Stimulated activated CD4-positive, alpha-beta T cell treated with anti-CD3 and anti-CD28 coated beads, Interleukin-15, amount 100 ng/mL, for 24 hours (primary cell): ENCODE data around the gene TP53TG5.

Source experiments
- DNase-seq: peaks from one replicate; pipeline ENCODE4 v3.0.0-alpha.2; 2020

Gene TP53TG5

DNA sequence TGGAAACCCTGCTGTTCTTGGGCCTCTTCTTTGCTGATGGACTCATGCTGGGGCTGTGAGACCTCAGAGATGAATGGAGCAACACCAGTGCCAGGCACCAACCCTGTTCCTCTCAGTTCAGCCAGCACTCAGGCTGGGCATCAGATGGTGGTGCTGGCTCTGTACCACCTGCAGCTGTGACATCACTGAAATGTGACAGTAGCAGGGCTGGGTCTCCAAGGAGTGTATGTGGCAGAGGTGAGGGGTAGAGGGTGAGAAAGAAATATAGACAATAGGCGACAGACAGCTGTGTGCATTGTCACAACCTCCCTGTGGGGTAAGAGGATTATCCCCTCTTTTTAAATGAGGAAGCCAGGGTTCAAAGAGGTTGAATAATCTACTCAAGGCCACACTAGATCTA, at the start of gene TP53TG5:
Gene TP53TG5 (minus strand): TSS at position 135 of the 400 bp plus-strand sequence. CDS start 89 bp downstream, at position 46.
- no peak for DNase-seq

DNA sequence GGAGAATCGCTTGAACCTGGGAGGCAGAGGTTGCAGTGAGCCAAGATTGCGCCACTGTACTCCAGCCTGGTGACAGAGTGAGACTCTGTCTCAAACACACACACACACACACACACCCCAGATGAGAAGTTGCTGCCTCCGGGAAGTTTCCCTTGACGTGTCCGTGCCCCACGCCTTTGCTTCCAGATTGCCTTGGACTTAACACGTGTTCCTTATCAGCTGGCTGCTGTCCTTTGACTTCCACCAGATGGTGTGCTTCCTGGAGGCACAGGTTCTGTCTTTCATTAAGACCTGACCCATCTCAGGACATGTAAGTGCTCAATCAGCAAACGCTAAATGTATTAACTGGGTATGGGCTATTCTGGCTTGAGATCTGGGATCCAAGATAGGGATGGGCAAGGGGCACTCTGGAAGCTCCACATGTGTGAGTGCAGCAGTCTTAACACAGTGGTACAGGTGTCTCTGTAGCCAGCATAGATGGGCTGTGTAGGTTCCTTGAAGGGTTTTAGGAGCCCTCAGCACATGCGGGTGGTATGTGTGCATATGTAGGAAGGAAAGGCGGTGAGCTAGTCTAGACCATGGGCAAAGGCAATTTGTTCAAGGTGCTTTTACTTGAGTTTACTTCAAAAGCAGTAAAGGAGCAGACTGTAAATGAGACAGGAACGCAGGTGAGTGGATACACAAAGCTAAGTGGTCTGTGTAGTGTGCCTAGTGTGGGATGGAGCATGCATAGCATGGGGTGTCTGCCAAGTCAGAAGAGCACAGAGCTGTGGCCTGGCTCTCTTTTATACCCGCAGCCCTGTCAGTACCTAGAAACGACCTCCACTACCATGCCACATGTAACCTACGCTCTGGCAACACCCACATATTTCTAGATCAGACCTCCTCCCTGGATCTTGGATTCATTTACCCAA, 49.4 kb upstream of the TP53TG5 start:
- DNase-seq = no peak

DNA sequence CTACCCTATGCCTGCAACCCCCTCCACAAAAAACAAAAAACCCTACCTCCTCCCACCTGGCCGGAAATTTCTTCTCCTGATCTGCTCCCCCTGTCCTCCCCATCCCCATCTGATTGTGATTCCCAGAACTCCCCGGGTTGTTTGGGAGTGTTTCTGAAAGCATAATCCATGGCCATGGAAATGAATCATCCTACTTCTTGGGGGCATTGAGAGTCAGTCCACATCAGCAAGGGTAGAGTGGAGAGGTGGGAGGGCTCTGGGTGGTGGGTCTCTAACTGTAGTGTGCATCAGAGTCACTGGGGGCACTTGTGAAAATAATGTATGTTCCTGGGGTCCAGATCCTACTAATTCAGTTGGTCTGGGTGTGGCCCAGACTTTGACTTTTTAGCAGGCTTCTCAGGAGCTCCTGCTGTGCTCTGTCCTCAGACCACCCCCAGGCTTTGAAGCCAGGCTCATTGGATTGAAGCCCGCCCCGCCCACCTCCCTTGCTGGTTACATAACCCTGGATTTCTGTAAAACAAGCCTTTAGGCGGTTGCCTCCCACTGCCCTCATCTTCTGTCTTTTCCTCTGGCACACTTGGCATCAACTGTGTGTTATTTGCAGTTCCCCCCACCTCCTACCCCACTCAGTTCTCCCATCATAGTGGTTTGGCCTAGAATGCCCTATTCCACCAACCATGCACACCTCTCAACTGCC, 48.3 kb upstream of the TP53TG5 start:
- no peak for DNase-seq

DNA sequence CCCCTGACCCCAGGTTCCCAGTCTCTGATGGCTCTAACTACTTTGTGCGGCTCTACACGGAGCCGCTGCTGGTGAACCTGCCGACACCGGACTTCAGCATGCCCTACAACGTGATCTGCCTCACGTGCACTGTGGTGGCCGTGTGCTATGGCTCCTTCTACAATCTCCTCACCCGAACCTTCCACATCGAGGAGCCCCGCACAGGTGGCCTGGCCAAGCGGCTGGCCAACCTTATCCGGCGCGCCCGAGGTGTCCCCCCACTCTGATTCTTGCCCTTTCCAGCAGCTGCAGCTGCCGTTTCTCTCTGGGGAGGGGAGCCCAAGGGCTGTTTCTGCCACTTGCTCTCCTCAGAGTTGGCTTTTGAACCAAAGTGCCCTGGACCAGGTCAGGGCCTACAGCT, 47.4 kb upstream of the TP53TG5 start:
- no peak for DNase-seq

DNA sequence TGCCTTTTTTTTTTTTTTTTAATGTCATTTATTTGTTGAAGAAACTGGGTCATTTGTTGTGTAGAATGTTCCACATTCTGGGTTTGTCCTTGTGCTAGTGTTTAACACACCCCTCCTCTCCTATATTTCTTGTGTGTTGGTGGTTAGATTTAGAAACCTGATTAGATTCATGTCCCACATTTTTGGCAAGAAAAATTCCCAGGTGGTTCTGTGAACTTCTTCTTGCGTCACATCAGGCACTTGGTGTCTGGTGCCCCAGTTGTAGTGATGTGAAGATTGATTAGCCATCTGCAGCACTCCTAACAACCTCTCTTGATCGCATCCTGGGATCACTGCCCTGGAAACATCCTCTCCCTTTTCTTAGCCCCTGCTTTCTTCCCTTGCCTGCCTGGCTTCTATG, 45.6 kb upstream of the TP53TG5 start:
- no peak for DNase-seq

DNA sequence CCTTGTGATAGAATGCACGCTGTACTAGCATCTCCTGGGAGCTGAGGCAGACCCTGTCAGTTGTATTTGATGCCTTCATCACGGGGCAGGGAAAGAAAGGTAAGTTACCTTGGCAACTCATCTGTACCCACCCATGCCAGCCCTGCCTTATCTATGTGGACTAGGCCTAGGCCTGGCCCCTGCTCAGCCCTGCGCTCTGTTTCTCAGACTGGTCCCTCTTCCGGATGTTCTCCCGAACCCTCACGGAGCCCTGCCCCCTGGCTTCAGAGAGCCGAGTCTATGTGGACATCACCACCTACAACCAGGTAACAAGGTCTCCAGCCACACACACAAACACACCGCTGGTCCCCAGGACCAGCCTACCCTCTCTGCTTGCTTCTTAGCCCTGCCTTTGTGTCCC, 42.0 kb upstream of the TP53TG5 start:
- DNase-seq = no peak

DNA sequence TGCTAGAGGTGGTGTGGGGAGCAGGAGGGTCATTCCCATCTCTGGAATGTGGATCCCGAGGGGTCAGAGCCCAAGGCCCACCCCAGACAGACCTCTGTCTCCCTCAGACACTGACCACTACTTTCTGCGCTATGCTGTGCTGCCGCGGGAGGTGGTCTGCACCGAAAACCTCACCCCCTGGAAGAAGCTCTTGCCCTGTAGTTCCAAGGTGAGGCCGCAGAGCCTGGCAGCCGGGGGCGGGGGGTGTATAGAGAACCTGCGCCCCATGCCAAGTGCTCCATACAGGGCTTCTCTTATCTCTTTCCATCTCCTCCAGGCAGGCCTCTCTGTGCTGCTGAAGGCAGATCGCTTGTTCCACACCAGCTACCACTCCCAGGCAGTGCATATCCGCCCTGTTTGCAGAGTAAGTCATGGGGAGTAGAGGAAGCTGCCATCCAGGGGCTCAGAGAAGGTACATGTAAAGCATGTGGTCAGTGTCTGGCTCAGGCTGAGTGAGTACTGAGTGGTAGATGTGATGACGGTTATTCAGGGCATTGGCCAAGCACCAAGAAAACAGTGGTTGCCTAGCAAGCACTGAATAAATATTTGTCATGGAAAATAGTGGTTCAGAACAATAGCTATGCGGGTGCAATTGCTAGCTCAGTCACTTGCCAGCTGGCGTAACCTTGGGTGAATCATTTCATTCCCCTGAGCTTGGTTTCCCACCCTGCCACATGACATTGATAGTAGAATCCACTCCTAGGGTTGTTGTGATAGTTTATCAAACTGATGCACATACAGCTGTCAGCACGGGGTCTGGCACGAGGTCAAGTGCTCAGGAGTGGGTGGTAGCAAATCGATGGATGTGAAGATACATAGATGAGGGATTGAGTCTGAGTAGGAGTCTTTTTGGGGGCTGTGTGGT, 41.3 kb upstream of the TP53TG5 start:
- peak; percentile 37 for DNase-seq

DNA sequence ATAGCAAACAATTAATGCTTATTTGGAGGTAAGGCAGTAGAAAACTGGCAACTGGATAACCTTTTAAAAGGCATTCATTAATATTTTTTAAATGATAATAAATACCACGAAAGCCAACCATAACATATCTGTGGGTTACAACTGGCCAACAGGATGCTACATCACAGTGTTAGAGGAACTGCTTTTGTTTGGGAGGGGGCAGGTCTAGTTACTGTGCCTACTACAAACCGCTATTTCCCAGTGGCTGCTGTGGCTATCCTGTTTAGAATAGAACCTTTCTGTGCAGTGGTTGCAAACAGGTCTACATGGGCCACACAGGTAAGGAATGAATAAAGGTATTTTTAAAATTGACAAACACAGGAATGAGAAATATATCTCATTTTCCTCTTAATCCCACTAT, 38.8 kb upstream of the TP53TG5 start:
- DNase-seq = no peak

DNA sequence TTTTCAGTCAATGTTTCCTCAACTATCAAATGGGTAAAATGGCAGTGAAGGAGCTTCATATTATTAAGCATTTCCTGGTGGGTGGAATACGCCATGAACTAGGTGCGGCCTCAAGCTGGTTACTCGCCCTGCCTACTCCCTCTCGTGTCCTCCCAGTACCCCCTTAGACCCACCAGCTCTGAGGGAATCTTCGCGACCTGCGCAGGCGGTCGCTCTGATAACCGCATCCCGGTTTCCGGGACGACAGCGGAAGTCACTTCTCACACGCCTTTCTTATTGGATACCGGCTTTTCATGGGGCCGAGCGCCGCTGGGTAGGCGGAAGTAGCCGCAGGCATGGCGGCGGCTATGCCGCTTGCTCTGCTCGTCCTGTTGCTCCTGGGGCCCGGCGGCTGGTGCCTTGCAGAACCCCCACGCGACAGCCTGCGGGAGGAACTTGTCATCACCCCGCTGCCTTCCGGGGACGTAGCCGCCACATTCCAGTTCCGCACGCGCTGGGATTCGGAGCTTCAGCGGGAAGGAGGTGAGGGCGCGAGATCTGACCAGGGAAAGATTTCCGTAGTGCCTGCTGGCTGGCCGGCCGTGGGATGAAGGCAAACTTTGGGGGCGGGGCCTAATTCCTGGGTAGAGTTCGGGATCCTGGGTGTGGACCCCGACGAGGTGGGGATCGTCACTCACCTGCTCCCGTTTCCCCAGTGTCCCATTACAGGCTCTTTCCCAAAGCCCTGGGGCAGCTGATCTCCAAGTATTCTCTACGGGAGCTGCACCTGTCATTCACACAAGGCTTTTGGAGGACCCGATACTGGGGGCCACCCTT, 37.9 kb upstream of the TP53TG5 start, which contains the start of gene PIGT:
Gene PIGT (plus strand): TSS at position 320 of the 816 bp plus-strand sequence. CDS start 16 bp downstream, at position 336.
- peak; percentile 91 for DNase-seq

DNA sequence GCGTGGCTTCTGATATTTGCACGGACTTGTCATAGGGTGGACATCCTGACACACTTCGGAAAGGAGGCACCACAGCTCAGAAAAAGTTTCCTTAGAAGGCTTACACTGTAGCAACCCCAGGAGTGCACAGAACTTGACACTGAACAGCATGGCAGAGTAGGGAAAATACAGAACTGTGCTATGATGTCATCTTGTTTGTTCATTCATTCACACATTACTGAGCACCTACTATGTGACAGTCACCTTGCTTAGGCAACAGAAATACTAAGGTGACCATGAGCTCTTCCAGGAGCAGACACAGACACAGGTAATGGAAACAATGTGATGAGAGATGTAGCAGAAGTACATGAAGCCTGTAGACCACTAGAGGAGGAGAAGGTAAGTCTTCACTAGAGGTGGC, 35.4 kb upstream of the TP53TG5 start:
- DNase-seq = no peak

DNA sequence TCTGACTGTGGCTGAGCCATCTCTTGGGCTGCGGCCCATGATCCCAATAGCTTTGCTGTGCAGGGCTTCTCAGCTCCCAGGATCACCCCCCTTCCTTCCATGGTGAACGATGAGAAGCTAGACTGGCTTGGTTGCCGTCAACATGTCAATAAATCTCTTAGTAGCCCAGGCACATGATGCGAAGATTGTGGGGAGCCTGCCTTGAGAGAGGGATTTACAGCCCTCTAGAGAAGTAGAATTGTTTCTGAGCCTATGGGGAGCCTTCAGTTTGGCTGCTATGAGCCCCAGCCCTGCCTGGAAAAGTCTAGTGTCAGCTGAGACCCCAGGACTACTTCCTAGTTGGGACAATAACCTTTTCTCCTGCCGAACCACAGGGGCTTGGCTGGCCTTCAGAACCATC, 34.5 kb upstream of the TP53TG5 start:
- DNase-seq = no peak

DNA sequence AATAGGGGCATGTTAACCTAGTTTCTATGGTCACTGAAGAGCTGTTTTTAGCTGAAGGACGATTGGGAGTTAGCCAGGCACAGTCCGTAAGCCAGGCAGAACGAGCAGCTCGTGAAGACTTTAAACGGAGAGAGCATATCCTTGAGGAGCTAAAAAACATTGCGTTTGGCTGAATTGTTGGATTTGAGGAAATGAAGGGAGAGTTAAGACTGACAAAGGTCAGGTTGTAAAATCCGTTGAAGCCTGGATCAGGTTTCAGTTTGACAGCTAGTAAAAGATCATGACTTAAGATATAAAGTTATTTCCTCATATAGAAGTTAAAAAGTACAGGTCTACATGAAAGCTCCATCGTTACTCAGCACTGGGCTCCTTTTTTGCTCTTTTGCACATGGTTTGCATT, 32.8 kb upstream of the TP53TG5 start:
- DNase-seq = no peak

DNA sequence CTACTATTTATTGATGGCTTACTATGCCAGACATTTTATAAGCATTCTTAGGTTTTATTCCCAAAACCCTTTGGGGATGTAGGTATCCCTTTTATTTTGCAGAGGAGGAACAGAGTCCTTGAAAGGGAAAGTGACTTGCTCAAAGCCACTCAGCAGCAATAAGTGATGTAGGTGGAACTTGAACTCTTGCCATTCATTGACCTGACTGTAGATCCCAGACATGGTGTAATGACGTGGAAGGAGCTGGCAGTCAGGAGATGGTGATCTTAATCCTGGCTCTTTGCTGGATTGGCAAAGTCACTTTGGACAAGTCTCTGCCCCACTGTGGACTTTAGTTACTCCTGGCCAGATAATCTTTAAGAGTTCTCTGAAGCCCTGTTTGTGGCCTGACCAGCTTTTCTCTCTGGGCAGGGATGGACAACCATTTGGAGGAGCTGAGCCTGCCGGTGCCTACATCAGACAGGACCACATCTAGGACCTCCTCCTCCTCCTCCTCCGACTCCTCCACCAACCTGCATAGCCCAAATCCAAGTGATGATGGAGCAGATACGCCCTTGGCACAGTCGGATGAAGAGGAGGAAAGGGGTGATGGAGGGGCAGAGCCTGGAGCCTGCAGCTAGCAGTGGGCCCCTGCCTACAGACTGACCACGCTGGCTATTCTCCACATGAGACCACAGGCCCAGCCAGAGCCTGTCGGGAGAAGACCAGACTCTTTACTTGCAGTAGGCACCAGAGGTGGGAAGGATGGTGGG, 31.6 kb upstream of the TP53TG5 start:
- DNase-seq = no peak

DNA sequence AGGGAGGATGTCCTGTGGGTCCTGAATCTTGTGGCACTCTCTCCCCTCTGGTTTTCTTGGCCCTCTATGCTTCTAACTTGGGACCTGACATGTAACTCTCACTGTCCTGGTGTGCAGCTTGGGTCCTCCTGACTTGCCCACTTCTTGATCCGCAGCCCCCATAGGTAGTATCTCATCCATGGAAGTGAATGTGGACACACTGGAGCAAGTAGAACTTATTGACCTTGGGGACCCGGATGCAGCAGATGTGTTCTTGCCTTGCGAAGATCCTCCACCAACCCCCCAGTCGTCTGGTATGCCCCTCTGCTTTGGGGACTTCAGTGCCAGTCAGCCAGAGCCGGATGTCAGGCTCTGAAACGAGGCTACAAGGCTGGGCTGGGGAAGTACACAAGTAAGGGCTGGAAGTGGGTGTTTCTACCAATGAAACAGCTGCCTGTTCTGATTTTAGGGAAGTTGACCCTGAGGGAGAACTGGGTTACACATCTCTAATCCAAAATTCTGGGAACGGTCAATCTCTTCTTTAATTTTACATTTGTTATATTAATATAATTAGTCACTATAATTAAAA, 30.6 kb upstream of the TP53TG5 start:
- no peak for DNase-seq

DNA sequence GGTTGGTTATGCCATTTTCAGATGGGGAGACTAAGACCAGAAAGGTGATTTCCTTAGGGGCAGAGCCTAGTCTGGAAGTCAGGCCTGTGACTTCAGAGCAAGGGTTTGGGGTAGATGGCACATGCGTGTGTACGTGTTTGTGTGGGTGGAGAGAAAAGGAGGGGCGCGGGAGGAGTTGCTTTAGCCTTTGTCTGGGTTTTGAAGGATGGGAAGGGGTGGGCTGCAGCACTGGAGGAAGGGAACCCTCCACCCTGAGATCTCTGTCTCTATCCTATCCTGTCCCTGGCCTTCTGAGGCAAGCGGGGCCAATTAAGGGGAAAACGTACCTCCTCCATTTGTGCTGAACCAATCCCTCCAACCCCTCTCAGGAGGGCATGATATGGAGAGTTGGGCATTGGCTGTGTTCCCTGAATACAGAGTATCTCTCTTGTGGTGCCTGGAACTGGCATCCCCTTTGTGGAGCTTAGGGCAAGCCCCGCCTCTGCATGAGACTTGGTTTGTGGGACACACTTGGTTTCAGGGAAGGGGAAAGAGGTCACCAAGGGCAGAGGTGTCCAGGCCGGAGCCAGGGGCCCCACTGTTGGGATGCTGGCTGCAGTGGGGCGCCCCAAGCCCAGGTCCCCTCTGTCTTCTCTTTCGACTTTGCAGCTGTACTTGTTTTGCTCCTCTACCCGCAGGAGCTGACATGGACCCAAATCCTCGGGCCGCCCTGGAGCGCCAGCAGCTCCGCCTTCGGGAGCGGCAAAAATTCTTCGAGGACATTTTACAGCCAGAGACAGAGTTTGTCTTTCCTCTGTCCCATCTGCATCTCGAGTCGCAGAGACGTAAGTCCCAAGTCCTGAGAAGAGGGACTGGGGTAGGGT, 29.9 kb upstream of the TP53TG5 start, which contains the start of gene DBNDD2:
Gene DBNDD2 (plus strand): TSS at position 507 of the 863 bp plus-strand sequence. CDS start 179 bp downstream, at position 686.
- peak; percentile 24 for DNase-seq

DNA sequence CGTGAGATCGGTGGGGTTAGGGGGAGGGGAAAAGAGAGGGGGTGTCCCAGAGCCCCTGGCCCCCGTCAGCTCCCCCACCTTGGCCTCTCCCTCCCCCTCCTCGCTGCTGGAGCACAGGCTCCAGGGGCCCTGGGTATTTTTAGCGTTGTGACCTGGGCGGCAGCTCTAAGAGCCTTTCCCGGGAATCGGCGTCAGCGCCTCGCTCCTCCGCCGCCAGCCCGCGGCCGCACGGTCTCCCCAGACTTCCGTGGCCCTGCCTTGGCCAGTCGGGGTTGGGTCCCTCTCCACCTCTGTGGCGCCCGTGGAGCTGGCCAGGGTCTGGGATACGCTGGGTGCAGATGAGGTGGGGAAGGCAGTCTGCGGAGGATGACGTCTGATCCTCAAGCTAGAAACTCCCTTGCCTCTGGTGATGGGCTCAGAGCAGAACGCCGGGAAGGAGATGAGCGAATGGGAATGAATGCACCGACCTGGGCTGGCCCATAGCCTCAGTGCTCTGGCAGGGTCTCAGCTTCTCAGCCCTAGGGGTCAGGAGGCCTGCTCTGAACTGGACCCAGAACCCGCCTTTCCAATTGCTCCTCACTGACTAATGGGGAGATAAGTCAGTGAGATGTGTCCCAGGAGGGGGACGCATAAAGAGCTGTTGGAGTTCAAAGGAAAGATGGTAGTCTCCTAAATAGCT, 29.1 kb upstream of the TP53TG5 start:
- peak; percentile 26 for DNase-seq

DNA sequence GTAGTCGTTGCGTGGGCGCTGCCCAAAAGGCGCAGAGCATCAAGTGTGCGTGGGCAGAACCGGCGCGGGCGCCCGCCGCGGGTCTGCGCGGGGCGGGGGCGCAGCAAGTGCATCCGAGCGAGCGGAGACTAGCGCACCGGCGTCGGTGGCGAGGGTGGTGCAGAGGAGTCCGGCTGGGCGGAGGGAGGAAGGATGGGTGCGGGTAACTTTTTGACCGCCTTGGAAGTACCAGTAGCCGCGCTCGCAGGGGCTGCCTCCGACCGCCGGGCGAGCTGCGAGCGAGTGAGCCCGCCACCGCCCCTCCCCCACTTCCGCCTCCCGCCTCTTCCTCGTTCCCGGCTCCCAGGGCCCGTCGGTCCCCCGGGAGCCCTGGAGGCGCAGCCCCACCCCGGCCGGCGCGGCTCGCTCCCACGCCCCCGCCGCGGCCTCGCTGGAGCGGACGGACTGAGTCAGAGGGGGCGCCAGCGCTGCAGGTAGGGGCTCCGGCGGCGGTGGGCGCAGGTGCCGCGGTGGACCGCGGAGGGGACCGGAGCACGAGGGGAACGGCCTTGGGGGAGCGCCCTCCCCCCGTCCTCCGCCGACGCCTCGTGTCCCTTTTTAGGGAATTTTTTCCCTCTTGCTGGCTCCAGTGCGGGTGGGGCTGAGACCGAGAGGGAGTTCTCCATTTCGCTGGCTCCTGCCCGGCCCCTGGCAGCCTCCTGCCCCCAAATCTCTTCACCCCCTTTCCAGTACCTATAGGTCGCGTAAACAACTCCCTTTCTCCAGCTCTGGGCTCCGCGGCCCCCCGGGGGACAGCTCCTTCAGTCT, 28.3 kb upstream of the TP53TG5 start:
- peak; percentile 71 for DNase-seq

DNA sequence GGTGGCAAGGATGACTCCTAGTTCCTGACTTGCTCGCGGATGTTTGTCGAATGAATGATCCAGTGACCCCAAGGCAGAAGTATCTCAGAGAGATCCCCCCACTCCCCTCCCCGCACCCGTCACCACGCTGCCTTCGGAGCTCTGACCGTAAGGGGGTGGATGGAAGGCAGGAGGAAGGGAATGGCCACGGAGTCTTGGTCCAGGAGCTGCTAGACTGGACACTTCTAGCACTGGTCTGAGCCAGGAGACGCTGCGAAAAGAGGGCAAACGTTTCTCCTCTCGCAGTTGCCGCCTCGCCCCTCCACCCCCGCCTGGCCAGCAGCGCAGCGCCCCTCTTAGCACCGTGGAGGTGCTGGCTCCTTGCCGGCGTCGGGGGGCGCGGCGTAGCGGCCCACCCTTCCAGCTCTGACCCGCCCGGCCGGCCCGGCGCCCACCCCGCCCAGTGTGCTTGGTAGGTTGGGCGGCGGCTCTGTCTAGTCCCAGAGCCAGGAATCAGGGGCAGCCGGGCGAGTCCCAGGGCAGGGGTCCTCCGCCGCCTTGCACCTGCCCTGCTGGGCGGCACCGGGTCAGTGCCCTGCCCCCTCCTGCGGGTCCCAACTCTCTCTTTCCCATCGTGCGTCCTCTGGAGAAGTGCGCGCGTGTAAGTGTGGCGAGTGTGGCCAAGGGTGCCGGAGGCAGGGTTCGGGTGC, 27.6 kb upstream of the TP53TG5 start:
- no peak for DNase-seq
